CD4-positive, alpha-beta T cell (primary cell): ENCODE results near the gene IQSEC1. TPM values are rescaled to one million over a fixed set of nuclear protein-coding genes. Genes with fewer than 3 reads are reported as not detected.

Experiments
- ATAC-seq: fragments of 200-7000 bp; cut with Tn5 transposase; one replicate; pipeline ENCODE4 v1.10.0; 2022; ENCODE audit warnings: mild to moderate bottlenecking; ENCODE audit not compliant: poor library complexity
- CTCF ChIA-PET: fragments of 350-600 bp; sonication (Branson Sonifier 250); formaldehyde crosslinking; loops from one replicate; lab custom pipeline; 2021; ENCODE audit warnings: antibody characterized with exemption, inconsistent platforms; lab: Charles Lee
- POLR2A ChIA-PET: fragments of 350-600 bp; sonication (Branson Sonifier 250); formaldehyde crosslinking; loops from one replicate; lab custom pipeline; 2021; ENCODE audit warnings: antibody characterized with exemption, inconsistent platforms; lab: Charles Lee
- DNase-seq, 14 experiments: peaks; one replicate each; pipeline ENCODE4 v3.0.0-alpha.2; 2013 to 2020; ENCODE audit warnings: mixed read lengths in 2 of 14
- H3K27ac ChIP-seq, 2 donors: one replicate each; pipeline versions ENCODE4 v1.5.1 to v1.7.0; 2013; ENCODE audit warnings: low read length in 2 of 2, low read depth in 1 of 2, mild to moderate bottlenecking in 1 of 2
- H3K27me3 ChIP-seq, 2 experiments: 1 replicate in 1 of 2; 2 replicates in 1 of 2; pipeline versions ENCODE4 v1.6.1 to v1.7.0; 2013; ENCODE audit warnings: low read length in 2 of 2, control low read depth in 1 of 2, mild to moderate bottlenecking in 1 of 2, moderate library complexity in 1 of 2; ENCODE audit not compliant: insufficient read depth in 2 of 2, control insufficient read depth in 1 of 2
- H3K36me3 ChIP-seq: one replicate; pipeline ENCODE4 v1.6.1; 2013; ENCODE audit warnings: low read length, control low read depth; ENCODE audit not compliant: insufficient read depth
- H3K4me1 ChIP-seq: one replicate; pipeline ENCODE4 v1.6.1; 2013; ENCODE audit warnings: low read length, control low read depth; ENCODE audit not compliant: insufficient read depth
- H3K4me3 ChIP-seq: one replicate; pipeline ENCODE4 v1.5.1; 2013; ENCODE audit warnings: mild to moderate bottlenecking, low read length, moderate library complexity
- H3K9me3 ChIP-seq, 2 experiments: 1 replicate in 1 of 2; 2 replicates in 1 of 2; pipeline versions ENCODE4 v1.6.1 to v1.7.0; 2013; ENCODE audit warnings: low read length in 2 of 2, mild to moderate bottlenecking in 2 of 2, control low read depth in 1 of 2, moderate library complexity in 1 of 2; ENCODE audit not compliant: control insufficient read depth in 1 of 2, insufficient read depth in 1 of 2
- H3K27ac Mint-ChIP-seq: one replicate; pipeline ENCODE4 v1.8.0; 2020; ENCODE audit warnings: mixed read lengths
- H3K27me3 Mint-ChIP-seq: one replicate; pipeline ENCODE4 v1.8.0; 2021; ENCODE audit warnings: mixed read lengths
- H3K36me3 Mint-ChIP-seq: one replicate; pipeline ENCODE4 v1.8.0; 2021; ENCODE audit warnings: low read depth, mixed read lengths
- H3K4me1 Mint-ChIP-seq: one replicate; pipeline ENCODE4 v1.8.0; 2021; ENCODE audit warnings: low read depth, mixed read lengths
- H3K4me3 Mint-ChIP-seq: one replicate; pipeline ENCODE4 v1.8.0; 2020; ENCODE audit warnings: mild to moderate bottlenecking, mixed read lengths
- H3K9me3 Mint-ChIP-seq: one replicate; pipeline ENCODE4 v1.8.0; 2020; ENCODE audit warnings: mixed read lengths
- intact Hi-C, 2 experiments: fragments of 100-400 bp; cut with DNase I in 1 of 2; cut with micrococcal nuclease in 1 of 2; formaldehyde crosslinking; loops; one replicate each; pipeline versions ENCODE4 v1.15.1 to v1.9.0; 2023 to 2025; cut with DNase I, micrococcal nuclease
- total RNA-seq, 174 experiments: library from RNA in 2 of 174; stranded (reverse) in 2 of 174; gene quantifications; one replicate each; pipeline ENCODE4 v1.2.3 and lab custom pipeline; 2021 to 2026
- TF ChIP-seq, protein P1 (sequence below): fragments of 200-600 bp; IDR thresholded peaks from one replicate; pipeline ENCODE4 v1.8.0; 2022; ENCODE audit warnings: antibody characterized with exemption, mild to moderate bottlenecking

IQSEC1 gene
- total RNA-seq, 2 experiments from 2014 or later: 102 to 108 TPM

DNA sequence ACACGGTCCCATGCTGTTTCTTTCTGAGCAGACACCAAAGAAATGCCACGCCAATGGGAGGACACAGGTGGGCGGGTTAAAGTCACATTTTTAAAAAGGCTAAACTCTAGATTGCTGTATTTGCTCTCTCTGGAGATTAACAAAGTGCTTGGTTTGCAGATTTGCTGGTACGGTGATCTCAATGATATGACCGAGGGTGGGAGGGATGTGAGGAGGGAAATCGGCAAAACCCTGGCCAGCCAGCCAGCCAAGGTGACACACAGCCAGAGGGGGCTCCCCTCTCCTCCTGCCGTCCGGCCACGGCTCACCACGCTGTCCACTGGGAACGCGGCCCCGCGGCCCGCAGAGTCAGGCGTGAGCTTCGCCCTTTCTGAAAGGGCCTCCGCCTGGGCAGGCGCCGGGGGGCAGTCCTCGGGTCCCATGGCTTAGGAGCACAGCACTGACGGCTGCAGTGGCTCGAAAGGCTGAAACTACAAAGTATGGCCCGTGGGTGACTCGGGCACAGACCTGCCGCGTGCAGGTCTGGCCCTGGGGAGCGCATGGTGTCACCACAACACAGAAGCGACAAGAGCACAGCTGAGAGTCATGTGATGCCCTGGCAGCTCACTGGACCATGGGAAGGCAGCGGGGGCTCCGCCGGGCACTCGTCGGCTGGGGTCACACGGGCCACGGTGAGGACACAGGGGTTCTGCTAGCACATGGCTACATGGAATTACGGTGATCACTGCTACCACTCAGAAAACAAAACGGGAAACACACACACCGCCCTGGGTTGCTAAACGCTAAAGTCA, 174.1 kb downstream of the IQSEC1 start:
- POLR2A ChIA-PET: no interaction called here
- CTCF ChIA-PET: no interaction called here
- Histone ChIP-seq H3K36me3 (peaks cover 51% of the 10 kb centered on the region), H3K4me1 (no peaks in the 10 kb centered on the region), H3K4me3 (no peak overlapping the region), H3K9me3 (peaks cover 0 to 3% of the 10 kb centered on the region in 2 experiments), H3K27me3 (no peaks in the 10 kb centered on the region), H3K27ac (no peak overlapping the region)
- TF ChIP-seq, protein P1, sequence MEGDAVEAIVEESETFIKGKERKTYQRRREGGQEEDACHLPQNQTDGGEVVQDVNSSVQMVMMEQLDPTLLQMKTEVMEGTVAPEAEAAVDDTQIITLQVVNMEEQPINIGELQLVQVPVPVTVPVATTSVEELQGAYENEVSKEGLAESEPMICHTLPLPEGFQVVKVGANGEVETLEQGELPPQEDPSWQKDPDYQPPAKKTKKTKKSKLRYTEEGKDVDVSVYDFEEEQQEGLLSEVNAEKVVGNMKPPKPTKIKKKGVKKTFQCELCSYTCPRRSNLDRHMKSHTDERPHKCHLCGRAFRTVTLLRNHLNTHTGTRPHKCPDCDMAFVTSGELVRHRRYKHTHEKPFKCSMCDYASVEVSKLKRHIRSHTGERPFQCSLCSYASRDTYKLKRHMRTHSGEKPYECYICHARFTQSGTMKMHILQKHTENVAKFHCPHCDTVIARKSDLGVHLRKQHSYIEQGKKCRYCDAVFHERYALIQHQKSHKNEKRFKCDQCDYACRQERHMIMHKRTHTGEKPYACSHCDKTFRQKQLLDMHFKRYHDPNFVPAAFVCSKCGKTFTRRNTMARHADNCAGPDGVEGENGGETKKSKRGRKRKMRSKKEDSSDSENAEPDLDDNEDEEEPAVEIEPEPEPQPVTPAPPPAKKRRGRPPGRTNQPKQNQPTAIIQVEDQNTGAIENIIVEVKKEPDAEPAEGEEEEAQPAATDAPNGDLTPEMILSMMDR: no peak
- Mint-ChIP-seq H3K27ac (no peak overlapping the region), H3K4me3 (no peak overlapping the region), H3K9me3 (no peaks in the 10 kb centered on the region), H3K27me3 (no peaks in the 10 kb centered on the region), H3K36me3 (peaks cover 63% of the 10 kb centered on the region), H3K4me1 (peaks cover 10% of the 10 kb centered on the region)
- DNase-seq (no peak), ATAC-seq (no peak)
- intact Hi-C loops: loop anchor here in 1 of 2 experiments (10.0 kb wide), 1 partner anchor 764 kb away; no protein-coding TSS in a partner anchor

DNA sequence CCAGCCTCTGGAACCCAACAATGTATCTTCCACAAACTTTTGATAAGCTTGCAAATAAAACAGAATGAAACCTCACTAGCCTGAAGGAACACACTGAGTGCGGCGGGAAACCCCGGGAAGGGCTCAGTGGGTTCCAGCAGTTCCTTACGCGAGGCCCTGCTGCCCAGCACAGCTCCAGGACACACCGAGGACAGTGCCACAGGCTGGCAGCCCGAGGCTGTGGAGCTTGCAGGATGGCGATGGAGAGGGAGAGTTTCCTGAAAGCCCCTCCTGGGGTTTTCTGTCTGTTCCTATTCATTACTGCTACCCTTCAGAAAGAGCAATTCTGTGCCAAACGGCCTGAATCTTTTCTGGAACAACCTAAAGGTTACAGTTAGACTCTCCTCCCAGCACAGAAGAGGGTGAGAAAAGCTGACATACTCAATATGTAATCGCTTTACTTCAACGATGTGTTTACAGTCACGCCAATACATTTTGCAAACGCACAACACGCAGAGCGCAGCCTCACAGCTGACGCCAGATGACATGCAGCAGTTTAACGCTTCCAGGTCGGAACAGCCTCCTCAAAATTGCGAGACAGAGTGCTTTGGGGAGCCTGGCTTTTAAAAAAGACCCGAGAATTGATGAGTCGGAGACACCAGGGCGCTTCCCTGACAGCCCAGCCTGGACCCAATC, 174.8 kb downstream of the IQSEC1 start:
- TF ChIP-seq, protein P1: no peak
- H3K4me3 Mint-ChIP-seq: no peak overlapping the region
- H3K27ac Mint-ChIP-seq: no peak overlapping the region
- intact Hi-C loops: loop anchor here in 1 of 2 experiments (10.0 kb wide), 1 partner anchor 764 kb away; no protein-coding TSS in a partner anchor
- CTCF ChIA-PET: no interaction called here
- peaks cover 43% of the 10 kb centered on the region for H3K36me3 ChIP-seq
- peaks cover 0 to 3% of the 10 kb centered on the region in 2 experiments for H3K9me3 ChIP-seq
- H3K36me3 Mint-ChIP-seq: peaks cover 59% of the 10 kb centered on the region
- H3K4me1 Mint-ChIP-seq: peaks cover 10% of the 10 kb centered on the region
- DNase-seq: no peak
- no peaks in the 10 kb centered on the region for H3K27me3 ChIP-seq
- H3K9me3 Mint-ChIP-seq: no peaks in the 10 kb centered on the region
- POLR2A ChIA-PET: no interaction called here
- H3K4me1 ChIP-seq: no peaks in the 10 kb centered on the region
- no peak overlapping the region for H3K27ac ChIP-seq
- H3K27me3 Mint-ChIP-seq: no peaks in the 10 kb centered on the region
- H3K4me3 ChIP-seq: no peak overlapping the region
- no peak for ATAC-seq

DNA sequence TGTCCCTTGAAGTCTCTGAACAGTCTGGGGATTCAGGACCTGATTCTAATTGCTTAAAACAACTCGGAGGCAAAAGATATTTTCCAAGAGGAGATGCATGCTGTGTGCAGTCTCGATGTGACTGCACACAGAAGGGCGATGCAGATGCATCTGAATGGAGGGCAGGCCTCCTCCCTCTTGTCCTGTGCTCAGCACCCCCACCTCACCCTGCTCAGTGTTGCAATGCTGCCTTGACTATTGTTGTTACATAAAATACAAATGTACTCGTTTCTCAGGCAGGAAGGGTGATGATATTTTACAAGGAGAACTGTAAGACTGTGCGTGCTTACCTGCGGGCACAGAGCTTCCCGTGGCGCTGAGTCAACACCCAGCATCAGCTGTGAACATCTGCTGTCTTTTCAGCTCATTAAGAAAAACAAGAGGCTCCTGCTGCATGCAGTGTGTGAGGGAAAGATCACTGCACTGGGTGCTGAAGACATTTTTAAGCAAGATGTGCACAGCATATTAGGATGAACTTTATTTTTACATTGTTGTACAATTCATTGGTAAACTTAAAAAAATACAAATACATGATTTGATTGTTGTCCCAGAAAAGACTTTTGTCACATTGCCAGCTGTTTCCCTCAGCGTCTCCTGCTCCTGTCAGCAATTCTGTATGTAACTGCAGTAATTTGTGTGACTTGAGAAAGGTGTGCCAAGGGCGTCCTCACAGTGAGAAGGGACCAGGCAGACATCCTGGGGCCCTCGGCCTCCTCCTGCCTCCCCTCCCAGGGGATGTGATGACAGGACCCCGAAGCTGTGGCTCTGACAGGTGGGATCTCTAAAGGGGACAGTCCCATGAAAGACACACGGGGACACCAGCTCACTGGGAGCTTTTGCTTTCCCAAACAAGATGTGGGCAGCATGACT, 175.6 kb downstream of the IQSEC1 start:
- Mint-ChIP-seq H3K27ac (peak overlapping the region; percentile 77), H3K27me3 (no peaks in the 10 kb centered on the region), H3K4me1 (peaks cover 10% of the 10 kb centered on the region), H3K9me3 (no peaks in the 10 kb centered on the region), H3K36me3 (peaks cover 52% of the 10 kb centered on the region), H3K4me3 (no peak overlapping the region)
- ATAC-seq: peak; percentile 52
- no peak overlapping the region for H3K27ac ChIP-seq
- no peaks in the 10 kb centered on the region for H3K4me1 ChIP-seq
- ChIA-PET POLR2A (no interaction called here), CTCF (no interaction called here)
- no peak overlapping the region for H3K4me3 ChIP-seq
- no peaks in the 10 kb centered on the region for H3K27me3 ChIP-seq
- TF ChIP-seq, protein P1: no peak
- H3K9me3 ChIP-seq: peaks cover 0 to 3% of the 10 kb centered on the region in 2 experiments
- peaks cover 36% of the 10 kb centered on the region for H3K36me3 ChIP-seq
- DNase-seq: no peak
- intact Hi-C loops: loop anchor here in 1 of 2 experiments (10.0 kb wide), 1 partner anchor 763 kb away; no protein-coding TSS in a partner anchor
